ENCODE results near the gene GGCT.

DNA sequence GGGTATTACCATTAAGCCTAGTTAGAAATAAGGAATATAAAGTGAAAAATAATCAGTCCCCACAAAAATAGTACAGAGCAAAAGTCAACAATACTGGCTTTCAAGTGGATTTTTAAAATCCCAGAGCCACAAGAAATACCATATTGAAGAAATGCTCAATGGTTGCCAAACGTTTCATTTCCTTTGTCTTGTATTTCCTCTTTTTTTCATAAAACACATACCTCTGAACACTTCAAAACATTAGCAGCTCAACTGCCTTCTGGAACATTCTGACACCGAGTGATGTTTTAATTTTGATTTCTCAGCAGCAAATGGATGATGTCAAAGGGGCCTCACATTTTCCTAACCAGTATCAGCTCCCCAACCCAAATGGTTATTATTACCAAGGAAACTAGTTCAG is 36.6 kb downstream of the GGCT start:
- TF ChIP-seq, protein P1, sequence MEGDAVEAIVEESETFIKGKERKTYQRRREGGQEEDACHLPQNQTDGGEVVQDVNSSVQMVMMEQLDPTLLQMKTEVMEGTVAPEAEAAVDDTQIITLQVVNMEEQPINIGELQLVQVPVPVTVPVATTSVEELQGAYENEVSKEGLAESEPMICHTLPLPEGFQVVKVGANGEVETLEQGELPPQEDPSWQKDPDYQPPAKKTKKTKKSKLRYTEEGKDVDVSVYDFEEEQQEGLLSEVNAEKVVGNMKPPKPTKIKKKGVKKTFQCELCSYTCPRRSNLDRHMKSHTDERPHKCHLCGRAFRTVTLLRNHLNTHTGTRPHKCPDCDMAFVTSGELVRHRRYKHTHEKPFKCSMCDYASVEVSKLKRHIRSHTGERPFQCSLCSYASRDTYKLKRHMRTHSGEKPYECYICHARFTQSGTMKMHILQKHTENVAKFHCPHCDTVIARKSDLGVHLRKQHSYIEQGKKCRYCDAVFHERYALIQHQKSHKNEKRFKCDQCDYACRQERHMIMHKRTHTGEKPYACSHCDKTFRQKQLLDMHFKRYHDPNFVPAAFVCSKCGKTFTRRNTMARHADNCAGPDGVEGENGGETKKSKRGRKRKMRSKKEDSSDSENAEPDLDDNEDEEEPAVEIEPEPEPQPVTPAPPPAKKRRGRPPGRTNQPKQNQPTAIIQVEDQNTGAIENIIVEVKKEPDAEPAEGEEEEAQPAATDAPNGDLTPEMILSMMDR (IDR thresholded peaks at IDR 0.05): no peak
- TF ChIP-seq POLR2AphosphoS5 (IDR thresholded peaks at IDR 0.05): no peak
